ENCODE results near the gene TMEM236.

Gene TMEM236

GRCh38 chr10:17788646-17789045, 36.6 kb downstream of the TMEM236 start:
- no peak for DNase-seq (ENCODE audit: low read depth)

DNA sequence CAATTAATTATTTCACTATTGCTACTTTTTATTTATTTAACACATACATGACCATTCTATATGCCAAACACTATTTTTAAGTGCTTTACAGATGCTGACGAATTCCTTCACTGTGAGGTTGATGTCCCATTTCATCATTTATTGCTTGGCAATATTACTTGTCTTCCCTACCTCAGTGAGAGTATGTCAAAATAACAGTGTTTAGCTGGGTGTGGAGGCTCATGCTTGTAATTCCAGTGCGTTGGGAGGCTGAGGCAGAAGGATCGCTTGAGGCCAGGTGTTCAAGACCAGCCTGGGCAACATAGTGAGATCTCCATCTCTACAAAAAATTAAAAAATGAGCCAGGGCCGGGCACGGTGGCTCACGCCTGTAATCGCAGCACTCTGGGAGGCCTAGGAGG, 37.4 kb downstream of the TMEM236 start:
- DNase-seq (ENCODE audit: low read depth), result no peak

DNA sequence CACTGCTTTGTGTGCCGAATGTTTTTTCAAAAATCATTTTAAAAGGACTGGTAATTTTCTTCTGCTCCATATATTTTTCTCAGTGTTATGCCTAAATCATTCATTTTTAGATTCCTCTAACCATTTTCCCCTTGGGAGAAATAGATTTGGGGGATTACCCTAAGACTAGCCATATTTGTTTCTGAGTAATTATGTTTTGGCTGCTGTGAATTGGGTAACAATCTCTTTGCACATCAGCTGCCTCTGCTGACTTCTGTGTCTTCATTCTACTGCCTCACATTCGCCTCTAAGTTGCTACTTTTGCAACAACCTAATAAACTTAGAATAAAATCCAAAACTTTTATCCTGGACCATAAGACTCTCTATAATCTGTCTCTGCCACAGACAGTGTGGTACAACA, 38.6 kb downstream of the TMEM236 start:
- no peak for DNase-seq (ENCODE audit: low read depth)

GRCh38 chr10:17792991-17793390, 41.0 kb downstream of the TMEM236 start:
- DNase-seq (ENCODE audit: low read depth), result no peak

GRCh38 chr10:17793823-17794644, 42.0 kb downstream of the TMEM236 start:
- no peak for DNase-seq (ENCODE audit: low read depth)

DNA sequence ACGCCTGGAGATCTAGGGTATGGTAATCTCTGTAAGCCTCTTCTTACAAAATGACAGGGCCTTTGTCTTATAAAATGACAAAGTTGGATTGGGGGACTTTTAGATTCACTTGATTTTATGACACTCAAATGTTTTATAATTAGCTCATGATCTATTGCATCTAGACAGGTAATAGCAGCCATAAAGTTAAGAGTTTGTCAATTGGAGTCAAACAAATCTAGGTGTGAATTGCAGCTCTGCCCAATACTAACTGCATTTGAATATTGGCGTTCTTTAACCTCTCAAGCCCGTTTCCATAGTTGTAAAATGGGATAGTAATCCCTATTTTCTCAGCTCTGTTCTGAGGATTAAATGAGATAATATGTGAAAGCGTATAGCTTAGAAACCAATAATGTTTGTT, 43.1 kb downstream of the TMEM236 start:
- DNase-seq (ENCODE audit: low read depth), result no peak

DNA sequence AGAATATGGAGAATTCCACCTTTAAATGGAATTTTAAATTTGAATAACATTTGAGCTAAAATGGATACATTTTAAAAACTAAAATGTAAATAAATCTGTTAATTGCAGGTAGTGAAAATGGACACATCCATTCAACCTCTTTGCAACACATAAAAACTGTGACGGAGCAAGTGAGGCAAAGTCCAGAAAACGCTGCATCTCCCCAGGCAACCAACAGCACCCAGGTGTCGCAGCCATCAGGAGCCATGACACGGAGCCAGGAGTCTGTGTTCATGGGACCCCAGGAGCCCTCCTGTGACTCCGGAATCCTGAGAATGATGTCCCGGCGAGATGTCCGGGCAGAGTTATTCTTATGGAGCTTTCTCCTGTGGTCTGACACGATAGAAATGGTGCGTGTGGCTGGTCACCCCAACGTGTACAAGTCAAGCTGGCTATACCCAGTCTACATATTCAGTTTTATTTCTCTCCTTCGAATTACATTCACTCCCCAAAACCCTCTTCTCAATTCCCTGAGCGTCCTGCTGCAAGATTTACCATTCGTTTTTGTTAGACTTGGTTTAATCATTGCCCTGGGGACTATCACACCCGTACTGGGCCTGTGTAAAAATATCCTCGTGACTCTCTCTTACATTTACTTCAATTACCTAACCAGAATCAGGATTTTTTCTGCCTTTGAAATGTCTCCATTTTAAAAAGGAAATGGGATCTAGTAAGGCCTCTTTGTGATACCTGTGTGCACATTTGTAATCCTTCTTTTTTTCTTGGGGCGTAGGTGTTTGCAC, 44.0 kb downstream of the TMEM236 start:
- DNase-seq (ENCODE audit: low read depth), result no peak

- DNase-seq (ENCODE audit: low read depth), result no peak
Observed at GRCh38 chr10:17801507-17801906, 49.5 kb downstream of the TMEM236 start.

GRCh38 chr10:17802350-17802749, 50.3 kb downstream of the TMEM236 start:
- no peak for DNase-seq (ENCODE audit: low read depth)

GRCh38 chr10:17802976-17803375, 51.0 kb downstream of the TMEM236 start:
- no peak for DNase-seq (ENCODE audit: low read depth)

DNA sequence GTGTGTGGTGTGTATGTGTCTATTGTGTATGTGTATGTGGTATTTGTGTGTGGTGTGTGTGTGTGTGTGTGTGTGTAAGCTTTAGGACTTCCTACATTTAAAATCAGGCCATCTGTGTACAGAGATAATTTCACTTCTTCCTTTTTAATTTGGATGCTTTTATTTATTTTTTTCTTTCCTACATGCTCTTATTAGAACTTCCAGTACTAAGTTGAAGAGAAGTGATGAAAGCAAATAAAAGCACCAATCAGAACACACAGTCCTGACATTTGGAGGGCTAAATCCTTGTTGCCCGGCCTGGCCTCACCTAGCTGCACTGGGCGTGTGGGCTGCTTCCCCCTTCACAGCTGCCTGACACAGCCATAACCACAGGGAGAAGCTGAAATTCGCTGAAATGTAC, 53.3 kb downstream of the TMEM236 start:
- no peak for DNase-seq (ENCODE audit: low read depth)

GRCh38 chr10:17805921-17806577, 54.0 kb downstream of the TMEM236 start:
- no peak for DNase-seq (ENCODE audit: low read depth)

GRCh38 chr10:17808971-17809841, 57.2 kb downstream of the TMEM236 start, which contains the start of gene MRC1:
Gene MRC1, plus strand, starts transcription at chr10:17809348. Its CDS starts 118 bp downstream, at chr10:17809466.
- DNase-seq (ENCODE audit: low read depth), result no peak

GRCh38 chr10:17811146-17811865, 59.3 kb downstream of the TMEM236 start:
- DNase-seq (ENCODE audit: low read depth), result no peak

DNA sequence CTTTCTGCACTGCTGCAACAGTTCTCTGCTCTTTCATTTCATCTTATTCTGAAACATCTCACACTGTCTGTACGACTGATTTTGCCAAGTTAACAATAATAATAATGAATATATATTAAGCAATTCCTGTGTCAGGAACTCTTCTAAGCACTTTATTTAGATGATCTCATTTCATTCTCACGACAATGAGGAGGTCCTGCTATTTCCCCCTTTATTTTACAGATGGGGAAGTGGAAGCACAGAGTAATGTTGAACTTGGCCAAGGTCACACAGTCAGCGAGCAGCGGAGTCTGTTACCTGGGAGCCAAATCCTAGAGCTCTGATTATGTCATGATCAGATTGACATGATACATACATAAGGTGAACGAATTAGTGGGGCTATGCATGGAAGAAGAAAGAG, 63.0 kb downstream of the TMEM236 start:
- no peak for DNase-seq (ENCODE audit: low read depth)

DNA sequence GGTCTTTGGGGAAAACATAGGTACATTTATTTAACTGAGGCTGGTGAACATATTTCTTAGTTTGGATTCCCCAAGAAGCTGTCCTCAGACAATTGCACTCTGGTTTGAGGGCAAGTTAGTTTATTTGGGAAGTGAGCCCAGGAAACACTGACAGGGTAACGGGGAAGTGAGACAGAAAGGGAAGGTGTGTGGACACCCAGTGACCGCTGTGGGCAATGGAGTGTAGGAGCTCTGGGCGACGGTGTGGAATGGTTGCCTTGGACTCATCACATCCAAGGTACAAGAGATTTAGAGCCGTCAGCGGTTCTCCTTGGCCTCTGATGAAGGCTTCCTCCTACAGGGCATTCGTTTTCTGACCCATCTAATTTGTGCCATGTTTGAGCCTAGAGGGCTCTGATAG, 64.2 kb downstream of the TMEM236 start:
- DNase-seq (ENCODE audit: low read depth), result no peak

GRCh38 chr10:17817316-17817715, 65.3 kb downstream of the TMEM236 start:
- no peak for DNase-seq (ENCODE audit: low read depth)

DNA sequence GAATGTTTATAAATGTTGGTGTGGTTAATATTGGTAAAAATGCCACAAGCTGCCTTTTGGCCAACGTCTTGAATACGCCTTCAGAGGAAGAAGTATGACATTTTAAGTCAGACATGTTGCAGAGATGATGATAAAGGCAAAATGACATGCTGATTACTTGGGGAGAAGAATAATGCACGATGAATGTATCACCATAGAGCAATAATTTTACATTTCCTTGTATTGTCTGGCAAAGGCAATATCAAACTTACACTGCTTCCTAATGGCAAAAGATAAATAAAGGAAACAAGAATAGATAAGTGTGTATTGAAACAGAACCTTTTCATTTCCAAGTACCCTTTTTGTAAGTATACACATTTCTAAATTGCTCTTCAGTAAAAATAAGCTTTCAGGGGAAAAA, 65.8 kb downstream of the TMEM236 start:
- no peak for DNase-seq (ENCODE audit: low read depth)

GRCh38 chr10:17819836-17820235, 67.8 kb downstream of the TMEM236 start:
- no peak for DNase-seq (ENCODE audit: low read depth)

DNA sequence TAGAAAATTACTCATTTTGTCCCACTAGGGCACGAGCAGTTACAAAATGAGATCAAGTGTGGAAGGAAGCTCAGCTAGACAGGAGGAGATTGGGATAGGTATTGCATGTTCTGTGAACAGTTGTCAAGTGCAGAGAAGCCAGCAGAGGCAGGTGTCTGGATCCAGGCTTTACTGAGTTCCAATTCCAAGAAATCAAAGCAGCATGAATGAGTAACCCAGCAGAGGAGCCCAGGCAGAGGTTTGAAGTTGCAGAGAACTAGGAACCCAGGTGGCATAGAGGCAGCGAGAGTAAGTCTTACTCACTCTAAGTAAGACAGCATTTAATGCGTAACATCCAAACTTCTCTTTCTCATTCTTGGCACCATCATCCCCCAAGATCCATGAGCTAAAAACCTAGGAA, 68.9 kb downstream of the TMEM236 start:
- no peak for DNase-seq (ENCODE audit: low read depth)

- DNase-seq (ENCODE audit: low read depth), result no peak
Observed at GRCh38 chr10:17821893-17822292, 69.9 kb downstream of the TMEM236 start.

Data from stimulated activated CD8-positive, alpha-beta memory T cell treated with anti-CD3 and anti-CD28 coated beads, Interleukin-15, amount 100 ng/mL, for 1 hour (primary cell).